ENCODE measurements around the gene CAPN7. TPM values are rescaled to one million over a fixed set of nuclear protein-coding genes. Genes with fewer than 3 reads are reported as not detected.

CAPN7 gene
- total RNA-seq, 1 donor from 2014 or later: 32.9 TPM

- intact Hi-C loops (cut with micrococcal nuclease): loop anchor here (1.0 to 5.0 kb wide), 4 partner anchors 20 to 525 kb away; partner anchors contain the start of gene ANKRD28
Measured at GRCh38 chr3:15272426-15273196, 66.6 kb downstream of the CAPN7 start.

- intact Hi-C loops (cut with micrococcal nuclease): loop anchor here (5.0 kb wide), 2 partner anchors 264 to 524 kb away; partner anchors contain the start of gene ANKRD28
Measured at GRCh38 chr3:15273227-15273626, 67.2 kb downstream of the CAPN7 start.

- intact Hi-C loops (cut with micrococcal nuclease): no loop called here
Measured at GRCh38 chr3:15276028-15276724, 70.1 kb downstream of the CAPN7 start.

GRCh38 chr3:15277861-15278500 is 71.9 kb downstream of the CAPN7 start:
- intact Hi-C loops (cut with micrococcal nuclease): no loop called here

GRCh38 chr3:15279205-15279604 is 73.2 kb downstream of the CAPN7 start:
- intact Hi-C loops (cut with micrococcal nuclease): no loop called here

- intact Hi-C loops (cut with micrococcal nuclease): no loop called here
Measured at GRCh38 chr3:15279671-15280402, 73.8 kb downstream of the CAPN7 start.

GRCh38 chr3:15280853-15281532 is 74.9 kb downstream of the CAPN7 start:
- intact Hi-C loops (cut with micrococcal nuclease): no loop called here

GRCh38 chr3:15281817-15282216 is 75.8 kb downstream of the CAPN7 start:
- intact Hi-C loops (cut with micrococcal nuclease): no loop called here

- intact Hi-C loops (cut with micrococcal nuclease): no loop called here
Measured at GRCh38 chr3:15283702-15284101, 77.7 kb downstream of the CAPN7 start.

- intact Hi-C loops (cut with micrococcal nuclease): no loop called here
Measured at GRCh38 chr3:15284121-15284889, 78.3 kb downstream of the CAPN7 start.

GRCh38 chr3:15286022-15286421 is 80.0 kb downstream of the CAPN7 start:
- intact Hi-C loops (cut with micrococcal nuclease): no loop called here

GRCh38 chr3:15287565-15288330 is 81.7 kb downstream of the CAPN7 start:
- intact Hi-C loops (cut with micrococcal nuclease): no loop called here

GRCh38 chr3:15288331-15289035 is 82.4 kb downstream of the CAPN7 start:
- intact Hi-C loops (cut with micrococcal nuclease): no loop called here

GRCh38 chr3:15289661-15290060 is 83.6 kb downstream of the CAPN7 start:
- intact Hi-C loops (cut with micrococcal nuclease): no loop called here

GRCh38 chr3:15290736-15291135 is 84.7 kb downstream of the CAPN7 start:
- intact Hi-C loops (cut with micrococcal nuclease): no loop called here

GRCh38 chr3:15291589-15292541 is 85.8 kb downstream of the CAPN7 start:
- intact Hi-C loops (cut with micrococcal nuclease): loop anchor here (1.0 kb wide), 6 partner anchors 18 to 344 kb away; partner anchors contain the start of gene SH3BP5

- intact Hi-C loops (cut with micrococcal nuclease): loop anchor here (1.0 kb wide), 6 partner anchors 17 to 345 kb away; partner anchors contain the start of gene SH3BP5
Measured at GRCh38 chr3:15292765-15293522, 86.9 kb downstream of the CAPN7 start.
